ENCODE results near the gene ZNF214.

The ZNF214 gene

GRCh38 chr11:7020183-7020917, at the start of gene ZNF214, which contains the start of gene NLRP14:
Gene ZNF214 (minus strand): TSS chr11:7020346. CDS start chr11:7002835, 17,511 bp downstream.
Gene NLRP14 (plus strand): TSS chr11:7020479. CDS start chr11:7038587, 18,108 bp downstream.
- peak; percentile 94 for DNase-seq

DNA sequence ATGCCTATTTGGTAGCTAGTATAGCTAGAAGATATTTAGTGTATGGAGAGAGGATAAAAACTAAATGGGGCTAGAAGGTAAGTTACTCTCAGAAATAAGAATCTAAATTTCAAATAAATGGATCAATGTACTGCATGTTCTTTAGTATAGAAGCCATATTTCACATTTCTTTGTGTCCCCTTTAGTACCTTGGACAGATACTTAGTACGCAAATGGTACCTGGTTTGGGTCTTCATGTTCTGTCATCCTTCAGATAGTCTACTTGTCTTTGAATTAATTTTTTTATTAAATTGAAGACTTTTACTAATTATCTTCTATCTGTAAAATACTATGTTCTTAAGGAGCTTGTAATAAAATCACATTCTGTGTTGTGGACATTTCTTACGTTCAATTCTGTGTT, 42.4 kb upstream of the ZNF214 start:
- no peak for DNase-seq

DNA sequence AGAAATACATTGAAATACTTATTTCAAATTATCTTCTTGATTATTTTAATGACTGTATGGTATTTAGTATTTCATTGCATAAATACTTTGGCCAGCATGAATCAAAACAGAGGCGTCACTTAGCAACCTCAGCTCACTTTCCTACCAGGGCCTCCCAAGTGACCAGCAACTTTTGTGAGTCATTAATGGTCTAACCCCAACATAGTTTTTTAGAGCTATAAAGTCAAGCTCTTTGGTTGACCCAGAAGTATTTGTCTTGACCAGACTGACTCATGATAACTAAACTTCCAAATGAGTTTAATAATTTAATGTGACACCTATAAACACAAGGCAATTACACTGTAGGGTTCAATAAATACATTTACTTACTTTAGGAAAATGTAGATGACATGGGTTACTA, 40.7 kb upstream of the ZNF214 start:
- no peak for DNase-seq

DNA sequence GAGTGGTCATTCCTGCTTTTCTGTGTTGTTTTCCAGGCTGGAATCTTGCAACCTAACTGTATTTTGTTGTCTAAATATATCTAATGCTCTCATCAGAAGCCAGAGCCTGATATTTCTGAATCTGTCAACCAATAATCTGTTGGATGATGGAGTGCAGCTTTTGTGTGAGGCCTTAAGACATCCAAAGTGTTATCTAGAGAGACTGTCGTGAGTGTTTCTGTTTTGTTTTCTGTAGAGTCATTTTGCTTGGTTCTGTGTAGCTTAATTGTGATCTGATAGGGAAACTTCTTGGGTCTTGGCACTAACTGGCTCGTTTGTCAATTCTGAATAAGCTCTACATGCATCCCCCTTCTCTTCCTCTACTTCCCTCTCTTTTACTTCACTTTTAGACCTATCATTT, 37.5 kb upstream of the ZNF214 start:
- no peak for DNase-seq

DNA sequence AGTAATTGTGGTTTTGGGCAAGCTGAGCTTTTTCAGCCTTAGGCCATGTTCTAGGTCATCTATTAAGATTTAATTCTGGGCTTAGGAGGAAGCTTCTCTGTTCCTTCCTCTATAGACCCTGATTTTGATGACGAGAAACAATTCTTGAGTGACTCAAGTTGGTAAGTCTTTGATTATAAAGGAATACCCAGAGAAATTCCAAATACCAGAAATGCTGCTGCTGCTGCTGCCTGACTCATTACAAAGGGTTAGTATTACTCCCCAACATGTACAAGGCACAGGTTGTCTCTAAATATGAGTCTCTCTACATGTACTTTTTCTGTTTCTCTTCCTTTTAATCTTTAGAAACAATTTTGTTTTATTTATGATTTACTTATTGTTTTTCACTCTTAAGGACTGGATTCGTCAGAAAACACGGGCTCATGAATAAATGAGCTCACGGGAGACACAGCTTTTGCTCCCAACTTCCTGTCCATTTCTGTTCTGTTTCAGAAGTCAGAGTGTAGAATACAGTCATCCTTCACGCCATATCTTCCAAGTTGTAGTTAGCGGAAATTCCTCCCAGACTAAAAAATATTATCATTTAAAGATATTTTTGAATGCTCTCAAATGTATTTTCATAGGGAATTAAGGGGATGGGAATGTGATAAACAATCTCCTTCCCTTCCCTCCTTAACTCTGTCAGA, 36.8 kb upstream of the ZNF214 start:
- DNase-seq, result no peak

DNA sequence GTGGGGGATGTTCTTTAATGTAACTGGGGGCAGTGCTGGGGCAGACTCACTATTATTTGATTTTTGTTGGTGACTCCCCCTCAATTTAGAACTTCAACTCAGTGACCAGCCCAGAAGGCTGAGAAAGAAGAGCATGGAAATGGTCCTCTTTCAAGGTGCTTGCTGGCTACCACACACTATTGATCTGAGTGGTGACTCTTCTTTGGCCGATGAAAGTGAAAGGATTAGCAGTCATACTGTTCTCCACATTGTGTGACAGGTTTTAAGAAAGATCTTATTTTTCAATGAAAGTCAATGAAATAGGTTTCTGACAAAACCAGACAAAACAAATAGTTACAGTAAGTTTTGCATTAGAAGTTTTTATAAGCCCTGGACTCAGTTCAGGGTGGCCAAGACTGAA, 30.0 kb upstream of the ZNF214 start:
- no peak for DNase-seq

GRCh38 chr11:7046474-7047175, 26.5 kb upstream of the ZNF214 start:
- no peak for DNase-seq

GRCh38 chr11:7034019-7034418, 13.9 kb upstream of the ZNF214 start:
- no peak for DNase-seq

GRCh38 chr11:7032692-7033091, 12.5 kb upstream of the ZNF214 start:
- no peak for DNase-seq

- no peak for DNase-seq
Observed at GRCh38 chr11:7031471-7031871, 11.3 kb upstream of the ZNF214 start.

- DNase-seq, result no peak
Observed at GRCh38 chr11:7030836-7031235, 10.7 kb upstream of the ZNF214 start.

DNA sequence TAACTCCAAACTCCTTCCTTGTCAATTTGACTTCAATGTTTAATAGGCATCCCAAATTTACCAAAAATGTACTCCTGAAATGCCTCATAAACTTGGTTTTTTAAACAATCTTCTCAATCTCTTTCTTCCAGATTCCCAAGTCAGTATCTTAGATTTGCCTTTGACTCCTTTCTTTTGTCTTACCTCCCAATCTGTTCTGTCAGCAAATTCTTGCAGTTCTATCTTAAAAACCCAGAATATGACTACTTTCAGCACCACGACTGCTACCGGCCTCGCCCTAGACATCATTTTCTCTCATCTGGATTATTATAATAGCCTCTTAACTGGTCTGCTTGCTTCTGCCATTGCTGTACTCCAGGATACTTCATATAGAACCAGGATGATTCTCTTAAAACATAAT, 8.0 kb upstream of the ZNF214 start:
- no peak for DNase-seq

DNA sequence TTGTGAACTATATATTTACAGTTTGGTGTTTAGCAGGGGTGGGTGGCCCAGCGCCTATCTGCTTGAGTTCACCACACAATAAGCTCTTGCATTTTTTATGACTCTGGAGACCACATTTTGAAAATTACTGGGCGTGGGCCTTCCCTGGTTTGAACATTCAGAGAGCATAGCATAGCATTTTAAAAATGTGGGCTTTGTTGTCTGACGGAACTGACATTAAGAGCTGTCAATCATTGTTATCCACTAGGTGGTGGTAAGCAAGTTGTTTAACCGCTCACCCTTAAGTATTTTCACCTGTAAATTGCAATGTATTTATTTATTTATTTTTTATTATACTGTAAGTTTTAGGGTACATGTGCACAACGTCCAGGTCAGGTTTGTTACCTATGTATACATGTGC, 1.2 kb upstream of the ZNF214 start:
- no peak for DNase-seq

GRCh38 chr11:7019500-7020182, 505 bp downstream of the ZNF214 start:
- no peak for DNase-seq

DNA sequence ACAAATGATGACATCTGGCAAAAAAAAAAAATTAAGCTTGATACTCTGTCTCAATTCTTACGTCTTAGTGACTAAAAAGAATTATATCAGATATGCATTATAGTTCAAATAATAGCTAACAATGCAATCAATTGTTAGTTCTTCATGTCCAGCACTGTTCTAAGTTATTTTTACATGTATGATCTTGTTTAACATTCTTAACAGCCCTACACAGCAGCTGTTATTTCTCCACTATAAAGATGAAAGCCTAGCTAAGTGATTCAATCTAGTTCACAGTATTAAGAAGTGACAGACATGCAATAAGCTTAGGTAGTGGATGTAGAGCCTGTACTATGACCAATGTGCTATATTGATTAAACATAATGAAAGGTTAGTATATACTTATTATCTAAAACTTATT, 4.1 kb downstream of the ZNF214 start:
- DNase-seq, result no peak

DNA sequence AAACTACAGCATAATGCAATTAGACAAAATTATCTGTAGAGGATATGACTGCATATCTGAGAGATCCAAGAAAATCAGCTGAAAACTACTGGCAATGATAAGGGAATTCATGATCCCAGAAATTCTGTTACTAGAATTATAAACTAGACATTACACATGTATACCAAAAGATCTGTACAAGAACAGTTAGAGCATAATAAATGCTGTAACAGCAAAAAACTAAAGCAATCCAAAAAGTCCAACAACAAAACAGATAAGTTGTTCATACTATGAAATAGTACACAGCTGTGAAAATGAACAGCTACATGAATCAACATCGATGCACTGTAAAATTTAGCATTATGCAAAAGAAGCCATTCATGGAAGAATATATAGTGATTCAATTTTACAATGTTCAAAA, 6.0 kb downstream of the ZNF214 start:
- no peak for DNase-seq

DNA sequence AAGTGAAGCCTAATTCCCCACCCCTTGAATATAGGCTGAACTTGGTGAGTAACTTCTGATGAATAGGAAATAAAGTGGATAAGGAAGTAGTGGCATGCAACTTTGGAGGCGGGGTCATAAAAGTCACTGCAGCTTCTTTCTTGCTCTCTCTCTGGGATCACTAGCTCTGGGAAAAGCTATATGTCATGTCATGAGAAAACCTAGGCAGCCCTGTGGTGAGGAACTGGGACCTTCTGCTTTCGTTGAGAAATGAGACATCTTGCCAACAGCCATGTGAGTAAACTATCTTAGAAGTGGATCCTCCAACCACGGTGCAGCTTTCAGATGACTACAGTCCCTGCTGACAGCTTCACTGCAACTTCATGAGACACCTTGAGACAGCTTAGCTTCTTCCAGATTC, 15.7 kb downstream of the ZNF214 start:
- DNase-seq, result no peak

GRCh38 chr11:6995703-6996102, 24.4 kb downstream of the ZNF214 start:
- DNase-seq, result no peak

- no peak for DNase-seq
Observed at GRCh38 chr11:6992457-6993417, 27.4 kb downstream of the ZNF214 start.

- DNase-seq, result no peak
Observed at GRCh38 chr11:6992026-6992425, 28.1 kb downstream of the ZNF214 start.

GRCh38 chr11:6991227-6991626, 28.9 kb downstream of the ZNF214 start:
- DNase-seq, result no peak

GRCh38 chr11:6988506-6988905, 31.6 kb downstream of the ZNF214 start:
- DNase-seq, result no peak

Measured in midbrain (tissue), 1 donor.